Measurements from ENCODE around the gene EML2.

Gene EML2

GRCh38 chr19:45641274-45642105 is 2.3 kb upstream of the EML2 start:
- Histone ChIP-seq H3K27me3 (peaks cover 34% of the 10 kb centered on the region), H3K4me1 (ENCODE audit: control insufficient read depth in 1 of 2, insufficient read depth in 1 of 2, low read depth in 1 of 2, low read length in 1 of 2) (peaks cover 53 to 59% of the 10 kb centered on the region in 2 experiments), H3K4me3 (ENCODE audit: low read depth in 1 of 2, low read length in 1 of 2) (peak overlapping the region; percentile 59 to 64), H3K27ac (peak overlapping the region; percentile 83), H3K36me3 (no peaks in the 10 kb centered on the region), H3K9me3 (no peaks in the 10 kb centered on the region)
- TF ChIP-seq CTCF (IDR thresholded peaks at IDR 0.05): peak; percentile 17

- Histone ChIP-seq H3K4me1 (ENCODE audit: control insufficient read depth in 1 of 2, insufficient read depth in 1 of 2, low read depth in 1 of 2, low read length in 1 of 2) (peaks cover 48 to 56% of the 10 kb centered on the region in 2 experiments), H3K27ac (peak overlapping the region; percentile 83), H3K27me3 (peaks cover 28% of the 10 kb centered on the region), H3K9me3 (no peaks in the 10 kb centered on the region), H3K4me3 (ENCODE audit: low read depth in 1 of 2, low read length in 1 of 2) (peak overlapping the region; percentile 59 to 64), H3K36me3 (no peaks in the 10 kb centered on the region)
- no peak for TF ChIP-seq CTCF (IDR thresholded peaks at IDR 0.05)
Measured at GRCh38 chr19:45640849-45641273, 1.7 kb upstream of the EML2 start.

GRCh38 chr19:45637890-45638667 is 1.1 kb downstream of the EML2 start:
- H3K27ac ChIP-seq: no peak overlapping the region
- TF ChIP-seq CTCF (IDR thresholded peaks at IDR 0.05): no peak
- no peaks in the 10 kb centered on the region for H3K9me3 ChIP-seq
- H3K4me3 ChIP-seq (ENCODE audit: low read depth in 1 of 2, low read length in 1 of 2): peak overlapping the region in 1 of 2 experiments; percentile 84
- H3K4me1 ChIP-seq (ENCODE audit: control insufficient read depth in 1 of 2, insufficient read depth in 1 of 2, low read depth in 1 of 2, low read length in 1 of 2): peaks cover 43 to 49% of the 10 kb centered on the region in 2 experiments
- peaks cover 2% of the 10 kb centered on the region for H3K36me3 ChIP-seq
- no peaks in the 10 kb centered on the region for H3K27me3 ChIP-seq

- Histone ChIP-seq H3K4me1 (ENCODE audit: control insufficient read depth in 1 of 2, insufficient read depth in 1 of 2, low read depth in 1 of 2, low read length in 1 of 2) (peaks cover 32 to 37% of the 10 kb centered on the region in 2 experiments), H3K4me3 (ENCODE audit: low read depth in 1 of 2, low read length in 1 of 2) (no peak overlapping the region), H3K9me3 (no peaks in the 10 kb centered on the region), H3K36me3 (peaks cover 13% of the 10 kb centered on the region), H3K27me3 (no peaks in the 10 kb centered on the region), H3K27ac (no peak overlapping the region)
- no peak for TF ChIP-seq CTCF (IDR thresholded peaks at IDR 0.05)
Measured at GRCh38 chr19:45636902-45637301, 2.3 kb downstream of the EML2 start.

- no peaks in the 10 kb centered on the region for H3K27me3 ChIP-seq
- H3K4me1 ChIP-seq (ENCODE audit: control insufficient read depth in 1 of 2, insufficient read depth in 1 of 2, low read depth in 1 of 2, low read length in 1 of 2): peaks cover 25 to 31% of the 10 kb centered on the region in 2 experiments
- no peak overlapping the region for H3K4me3 ChIP-seq (ENCODE audit: low read depth in 1 of 2, low read length in 1 of 2)
- TF ChIP-seq CTCF (IDR thresholded peaks at IDR 0.05): no peak
- H3K9me3 ChIP-seq: no peaks in the 10 kb centered on the region
- no peak overlapping the region for H3K27ac ChIP-seq
- peaks cover 13% of the 10 kb centered on the region for H3K36me3 ChIP-seq
Measured at GRCh38 chr19:45636275-45636674, 2.9 kb downstream of the EML2 start.
